Uterus (tissue), 2 donors: ENCODE data around the gene CIAO1.

ENCODE experiments used
- CTCF ChIP-seq, 4 experiments: fragments of 200-600 bp in 2 of 4; fragments of 450-650 bp in 2 of 4; sonication (generic) in 2 of 4; IDR thresholded peaks; one replicate each; pipeline ENCODE4 v1.5.1; 2016 to 2019; ENCODE audit warnings: antibody characterized with exemption in 4 of 4, mild to moderate bottlenecking in 2 of 4, moderate library complexity in 1 of 4
- POLR2A ChIP-seq, 2 donors: fragments of 450-650 bp; IDR thresholded peaks; one replicate each; pipeline ENCODE4 v1.6.1; 2016; ENCODE audit warnings: antibody characterized with exemption in 2 of 2, mild to moderate bottlenecking in 1 of 2, moderate library complexity in 1 of 2

- TF ChIP-seq CTCF (IDR thresholded peaks at IDR 0.05): no peak
- TF ChIP-seq POLR2A (IDR thresholded peaks at IDR 0.05): no peak
Observed at GRCh38 chr2:96253006-96253405, 13.0 kb upstream of the CIAO1 start.
